Omental fat pad (tissue), 4 donors: ENCODE data around the gene RPL35. TPM values are rescaled to one million over a fixed set of nuclear protein-coding genes. Genes with fewer than 3 reads are reported as not detected.
"Not testable (repeated sequence)": the region's sequence is repeated elsewhere in the genome, so short reads cannot be mapped to it uniquely, and the experiment has no call there.

Source experiments
- ATAC-seq: fragments of 150-250 bp; one replicate; pipeline ENCODE4 v1.9.1; 2016; ENCODE audit warnings: mild to moderate bottlenecking, moderate library complexity; ENCODE audit not compliant: low FRiP score
- DNase-seq: peaks from one replicate; pipeline ENCODE4 v3.0.0-alpha.2; 2019; ENCODE audit warnings: low spot score
- CTCF ChIP-seq, 3 donors: fragments of 450-650 bp; IDR thresholded peaks; one replicate each; pipeline ENCODE4 v1.5.1; 2016 to 2017; ENCODE audit warnings: antibody characterized with exemption in 3 of 3, mild to moderate bottlenecking in 3 of 3, moderate library complexity in 2 of 3
- total RNA-seq, 4 donors: library from RNA; depleted of rRNA; stranded (reverse); fragments of >200 nt; gene quantifications; one replicate each; pipeline ENCODE4 v1.1.0, GENCODE V29; 2016

The RPL35 gene
- total RNA-seq, 4 donors from 2014 or later: 1,657 to 2,235 (median 2,199) TPM

DNA sequence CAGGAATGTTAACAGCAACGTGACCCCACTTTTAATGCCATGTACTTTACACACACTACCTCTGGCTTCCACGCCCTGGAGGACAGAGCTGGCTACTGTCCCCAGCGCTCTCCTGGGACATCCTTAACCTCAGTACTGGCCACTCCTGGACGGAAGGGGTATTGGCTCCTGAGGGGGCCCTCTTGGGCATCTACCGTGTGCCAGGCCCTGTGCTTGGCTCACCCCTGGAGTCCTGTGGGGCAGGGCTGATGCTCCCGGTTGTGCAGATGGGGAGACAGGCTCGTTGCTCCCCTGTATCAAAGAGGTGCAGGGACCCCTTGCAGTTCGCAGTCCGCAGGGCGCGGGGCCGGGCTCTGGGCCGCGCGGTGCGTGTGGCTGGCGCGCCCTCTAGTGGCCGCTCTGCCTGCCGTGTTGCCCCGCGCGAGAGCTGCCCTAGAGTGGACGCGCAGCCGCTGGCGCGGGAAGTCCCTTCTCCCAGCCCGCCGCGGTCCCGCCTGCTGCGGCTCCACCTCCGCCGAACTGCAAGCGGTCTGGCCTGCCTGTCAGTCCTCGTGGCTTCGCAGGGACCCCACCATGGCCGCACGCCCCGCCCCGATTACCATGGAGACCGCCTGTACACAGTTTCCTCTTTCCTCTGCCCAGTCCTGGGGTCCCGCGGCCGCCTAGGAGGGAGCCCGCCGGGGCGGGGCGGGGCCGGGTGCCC is 8.8 kb downstream of the RPL35 start, which contains the start of gene WDR38:
WDR38 (plus strand) TSS at position 632 of the 703 bp plus-strand sequence. CDS start 72 bp downstream, outside the sequence.
- TF ChIP-seq CTCF (IDR thresholded peaks at IDR 0.05): peak in 2 of 3 donors; percentile 70 to 91
- ATAC-seq (peak; percentile 86), DNase-seq (peak; percentile 58)

DNA sequence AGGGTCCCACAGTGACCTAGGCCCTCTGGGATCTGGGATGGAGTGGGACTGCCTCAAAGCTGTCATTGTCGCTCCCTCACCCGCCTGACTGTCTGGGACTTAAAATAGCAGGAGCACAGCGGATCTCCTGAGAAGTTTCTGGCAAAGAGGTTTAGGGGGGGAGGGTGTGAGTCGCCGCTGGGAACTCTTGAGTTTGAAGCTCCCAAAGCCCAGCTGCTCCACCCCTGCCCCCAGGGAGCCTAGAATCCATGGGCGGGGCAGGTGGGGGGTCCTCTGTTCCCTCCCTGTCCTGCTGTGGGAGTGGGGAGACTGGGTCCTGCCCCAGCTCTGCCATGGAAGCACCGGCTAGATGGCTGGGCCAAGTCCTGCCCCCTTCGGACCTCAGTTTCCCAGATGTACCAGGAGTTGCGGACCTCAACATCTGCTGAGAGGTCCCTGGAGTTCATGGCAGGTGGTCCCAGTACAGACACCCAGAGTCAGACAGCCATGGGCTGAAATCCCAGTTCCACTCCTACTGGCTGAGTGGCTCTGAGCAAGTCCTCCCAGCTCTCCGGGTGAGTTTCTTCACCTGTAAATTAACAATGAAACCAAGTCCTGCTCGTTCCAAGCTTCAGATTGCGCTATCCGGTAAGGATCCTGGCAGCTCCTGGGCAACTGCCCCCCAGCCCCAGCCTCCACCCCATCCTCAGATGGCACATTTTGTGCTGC is 9.5 kb downstream of the RPL35 start:
- ATAC-seq: no peak
- no peak for DNase-seq
- no peak for TF ChIP-seq CTCF (IDR thresholded peaks at IDR 0.05)

- DNase-seq: no peak
- TF ChIP-seq CTCF (IDR thresholded peaks at IDR 0.05): no peak
- ATAC-seq: no peak
Observed at GRCh38 chr9:124849801-124850200, 12.0 kb downstream of the RPL35 start.

GRCh38 chr9:124846969-124847368 is 14.8 kb downstream of the RPL35 start:
- TF ChIP-seq CTCF (IDR thresholded peaks at IDR 0.05): no peak
- DNase-seq (no peak), ATAC-seq (no peak)

- ATAC-seq, DNase-seq: not testable (repeated sequence)
Observed at GRCh38 chr9:124846467-124846866, 15.3 kb downstream of the RPL35 start.

DNA sequence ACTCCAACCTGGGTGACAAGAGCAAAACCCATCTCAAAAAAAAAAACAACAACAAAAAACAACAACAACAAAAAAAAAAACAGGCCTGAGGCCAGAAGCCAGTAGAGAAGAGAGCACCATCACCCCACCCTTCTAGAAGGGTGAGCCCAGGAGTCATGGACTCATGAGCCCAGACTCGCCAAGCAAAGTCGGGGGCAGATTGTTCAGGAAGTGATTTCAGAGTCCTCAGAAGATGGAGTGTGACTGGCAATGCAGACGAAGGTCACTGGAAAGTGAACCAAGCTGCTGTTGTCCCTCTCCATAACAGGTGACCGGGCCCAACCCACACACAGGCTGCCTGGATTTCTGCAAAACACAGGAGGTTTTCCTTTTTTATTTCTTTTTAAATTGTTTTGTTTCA is 17.5 kb downstream of the RPL35 start:
- TF ChIP-seq CTCF (IDR thresholded peaks at IDR 0.05): no peak
- no peak for DNase-seq
- ATAC-seq: no peak

GRCh38 chr9:124843456-124844034 is 18.2 kb downstream of the RPL35 start:
- no peak for DNase-seq
- no peak for ATAC-seq
- no peak for TF ChIP-seq CTCF (IDR thresholded peaks at IDR 0.05)
